ENCODE results near the gene EFCC1.

GRCh38 chr3:128965818-128966217, 35.3 kb upstream of the EFCC1 start:
- TF ChIP-seq CTCF (IDR thresholded peaks at IDR 0.05; ENCODE audit: low read depth, low read length): no peak
- TF ChIP-seq EZH2phosphoT487 (IDR thresholded peaks at IDR 0.05; ENCODE audit: low read depth): no peak
